ENCODE results near the gene ZMIZ2.

DNA sequence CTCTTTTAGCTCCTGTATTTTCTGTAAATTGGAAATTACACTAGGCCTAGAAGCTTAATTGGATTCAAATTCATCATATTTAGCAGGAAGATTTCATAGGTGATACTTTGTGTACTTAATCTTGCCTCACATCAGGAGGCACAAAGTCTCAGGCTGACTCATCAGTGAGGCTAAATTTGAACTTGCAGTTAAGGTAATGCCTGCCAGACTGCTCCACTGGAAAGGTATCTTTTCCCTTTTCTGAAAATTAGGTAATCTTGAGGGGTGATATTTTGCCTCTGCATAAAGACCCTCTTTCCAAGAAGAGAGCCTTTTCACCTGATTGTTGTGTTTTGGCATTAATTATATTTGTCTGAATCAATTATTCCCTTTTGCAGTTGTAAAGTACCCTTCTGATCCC lies 62.4 kb downstream of the ZMIZ2 start:
- no peak for TF ChIP-seq KDM1A (IDR thresholded peaks at IDR 0.05)
- no peak for TF ChIP-seq POLR2AphosphoS5 (IDR thresholded peaks at IDR 0.05; ENCODE audit: control insufficient read depth, insufficient read depth, low read depth, low read length)
- TF ChIP-seq, protein P1, sequence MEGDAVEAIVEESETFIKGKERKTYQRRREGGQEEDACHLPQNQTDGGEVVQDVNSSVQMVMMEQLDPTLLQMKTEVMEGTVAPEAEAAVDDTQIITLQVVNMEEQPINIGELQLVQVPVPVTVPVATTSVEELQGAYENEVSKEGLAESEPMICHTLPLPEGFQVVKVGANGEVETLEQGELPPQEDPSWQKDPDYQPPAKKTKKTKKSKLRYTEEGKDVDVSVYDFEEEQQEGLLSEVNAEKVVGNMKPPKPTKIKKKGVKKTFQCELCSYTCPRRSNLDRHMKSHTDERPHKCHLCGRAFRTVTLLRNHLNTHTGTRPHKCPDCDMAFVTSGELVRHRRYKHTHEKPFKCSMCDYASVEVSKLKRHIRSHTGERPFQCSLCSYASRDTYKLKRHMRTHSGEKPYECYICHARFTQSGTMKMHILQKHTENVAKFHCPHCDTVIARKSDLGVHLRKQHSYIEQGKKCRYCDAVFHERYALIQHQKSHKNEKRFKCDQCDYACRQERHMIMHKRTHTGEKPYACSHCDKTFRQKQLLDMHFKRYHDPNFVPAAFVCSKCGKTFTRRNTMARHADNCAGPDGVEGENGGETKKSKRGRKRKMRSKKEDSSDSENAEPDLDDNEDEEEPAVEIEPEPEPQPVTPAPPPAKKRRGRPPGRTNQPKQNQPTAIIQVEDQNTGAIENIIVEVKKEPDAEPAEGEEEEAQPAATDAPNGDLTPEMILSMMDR (IDR thresholded peaks at IDR 0.05 in 2 of 3, conservative IDR thresholded peaks at IDR 0.05 in 1 of 3; ENCODE audit: insufficient read depth in 2 of 3, low read depth in 1 of 3, low read length in 3 of 3): no peak
- TF ChIP-seq, protein P2, sequence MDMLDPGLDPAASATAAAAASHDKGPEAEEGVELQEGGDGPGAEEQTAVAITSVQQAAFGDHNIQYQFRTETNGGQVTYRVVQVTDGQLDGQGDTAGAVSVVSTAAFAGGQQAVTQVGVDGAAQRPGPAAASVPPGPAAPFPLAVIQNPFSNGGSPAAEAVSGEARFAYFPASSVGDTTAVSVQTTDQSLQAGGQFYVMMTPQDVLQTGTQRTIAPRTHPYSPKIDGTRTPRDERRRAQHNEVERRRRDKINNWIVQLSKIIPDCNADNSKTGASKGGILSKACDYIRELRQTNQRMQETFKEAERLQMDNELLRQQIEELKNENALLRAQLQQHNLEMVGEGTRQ (CRISPR knock-in tag; IDR thresholded peaks at IDR 0.05): no peak
- TF ChIP-seq, protein P3, sequence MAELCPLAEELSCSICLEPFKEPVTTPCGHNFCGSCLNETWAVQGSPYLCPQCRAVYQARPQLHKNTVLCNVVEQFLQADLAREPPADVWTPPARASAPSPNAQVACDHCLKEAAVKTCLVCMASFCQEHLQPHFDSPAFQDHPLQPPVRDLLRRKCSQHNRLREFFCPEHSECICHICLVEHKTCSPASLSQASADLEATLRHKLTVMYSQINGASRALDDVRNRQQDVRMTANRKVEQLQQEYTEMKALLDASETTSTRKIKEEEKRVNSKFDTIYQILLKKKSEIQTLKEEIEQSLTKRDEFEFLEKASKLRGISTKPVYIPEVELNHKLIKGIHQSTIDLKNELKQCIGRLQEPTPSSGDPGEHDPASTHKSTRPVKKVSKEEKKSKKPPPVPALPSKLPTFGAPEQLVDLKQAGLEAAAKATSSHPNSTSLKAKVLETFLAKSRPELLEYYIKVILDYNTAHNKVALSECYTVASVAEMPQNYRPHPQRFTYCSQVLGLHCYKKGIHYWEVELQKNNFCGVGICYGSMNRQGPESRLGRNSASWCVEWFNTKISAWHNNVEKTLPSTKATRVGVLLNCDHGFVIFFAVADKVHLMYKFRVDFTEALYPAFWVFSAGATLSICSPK (IDR thresholded peaks at IDR 0.05; ENCODE audit: borderline replicate concordance): no peak
- TF ChIP-seq, protein P4, sequence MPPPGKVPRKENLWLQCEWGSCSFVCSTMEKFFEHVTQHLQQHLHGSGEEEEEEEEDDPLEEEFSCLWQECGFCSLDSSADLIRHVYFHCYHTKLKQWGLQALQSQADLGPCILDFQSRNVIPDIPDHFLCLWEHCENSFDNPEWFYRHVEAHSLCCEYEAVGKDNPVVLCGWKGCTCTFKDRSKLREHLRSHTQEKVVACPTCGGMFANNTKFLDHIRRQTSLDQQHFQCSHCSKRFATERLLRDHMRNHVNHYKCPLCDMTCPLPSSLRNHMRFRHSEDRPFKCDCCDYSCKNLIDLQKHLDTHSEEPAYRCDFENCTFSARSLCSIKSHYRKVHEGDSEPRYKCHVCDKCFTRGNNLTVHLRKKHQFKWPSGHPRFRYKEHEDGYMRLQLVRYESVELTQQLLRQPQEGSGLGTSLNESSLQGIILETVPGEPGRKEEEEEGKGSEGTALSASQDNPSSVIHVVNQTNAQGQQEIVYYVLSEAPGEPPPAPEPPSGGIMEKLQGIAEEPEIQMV (tag; conservative IDR thresholded peaks at IDR 0.05; ENCODE audit: low read depth): no peak
- no peak for TF ChIP-seq SMC3 (conservative IDR thresholded peaks at IDR 0.05; ENCODE audit: insufficient read depth, low read depth, low read length)
- TF ChIP-seq CREB1 (IDR thresholded peaks at IDR 0.05): no peak
- no peak for TF ChIP-seq CREB1 (CRISPR knock-in tag; IDR thresholded peaks at IDR 0.05)
- no peak for TF ChIP-seq ZBTB8A (IDR thresholded peaks at IDR 0.05; ENCODE audit: partially characterized antibody)
- no peak for TF ChIP-seq MTA2 (IDR thresholded peaks at IDR 0.05; ENCODE audit: low read depth)
- no peak for TF ChIP-seq ESRRA (IDR thresholded peaks at IDR 0.05; ENCODE audit: borderline replicate concordance, low read depth)
- TF ChIP-seq, protein P5, sequence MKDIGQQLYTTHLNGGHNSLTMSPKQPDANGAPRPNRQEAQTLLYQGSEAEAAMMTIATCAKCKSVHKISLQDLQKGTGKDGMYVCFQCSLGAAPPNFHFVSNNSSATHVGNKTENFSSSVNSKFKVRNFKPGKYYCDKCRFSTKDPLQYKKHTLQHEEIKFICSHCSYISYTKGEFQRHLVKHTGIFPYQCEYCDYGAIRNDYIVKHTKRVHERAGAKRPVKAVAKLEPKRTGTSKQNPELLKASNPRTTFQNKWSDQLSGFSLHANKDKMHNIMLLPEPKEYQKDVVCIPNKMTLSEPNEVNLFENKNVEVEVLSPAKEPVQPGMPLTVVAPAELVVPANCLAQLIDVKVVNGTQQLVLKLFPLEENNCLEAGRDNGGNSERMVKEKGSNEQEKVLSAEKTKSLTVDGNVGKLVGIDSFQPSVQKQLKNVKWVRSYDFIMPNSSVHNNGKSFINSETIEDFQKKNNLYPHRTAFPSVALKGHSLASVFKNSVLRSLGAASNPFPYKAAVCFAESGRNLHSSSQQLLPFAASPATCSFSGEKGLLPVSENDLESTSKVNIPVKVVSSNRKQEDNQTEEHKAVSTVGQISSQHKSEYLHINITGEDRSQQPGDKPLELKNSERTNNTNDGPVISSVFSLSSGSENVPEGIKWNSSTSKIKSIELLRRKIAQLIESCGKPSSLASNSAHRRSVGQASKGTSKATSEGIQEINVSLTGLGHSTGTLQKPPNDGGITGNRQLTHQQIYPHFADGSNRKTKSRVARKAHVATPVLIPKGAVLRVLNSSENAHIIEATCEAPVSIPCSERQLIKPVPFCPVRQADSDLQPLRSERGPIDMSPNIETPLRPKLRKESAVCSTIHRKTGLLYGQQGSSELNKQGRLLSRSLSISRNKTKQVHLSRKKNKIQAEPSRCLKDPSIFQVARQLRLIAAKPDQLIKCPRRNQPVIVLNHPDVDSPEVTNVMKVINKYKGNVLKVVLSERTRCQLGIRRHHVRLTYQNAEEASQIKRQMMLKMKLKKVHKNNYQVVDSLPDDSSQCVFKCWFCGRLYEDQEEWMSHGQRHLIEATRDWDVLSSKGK (CRISPR knock-in tag; IDR thresholded peaks at IDR 0.05): no peak
- TF ChIP-seq FOXA1 (IDR thresholded peaks at IDR 0.05; ENCODE audit: borderline replicate concordance): no peak
